CD4-positive, CD25-positive, alpha-beta regulatory T cell (primary cell): ENCODE data around the gene GSTT2B. TPM values are rescaled to one million over a fixed set of nuclear protein-coding genes. Genes with fewer than 3 reads are reported as not detected.
"Not testable (repeated sequence)": the region's sequence is repeated elsewhere in the genome, so short reads cannot be mapped to it uniquely, and the experiment has no call there.

Experiments
- ATAC-seq, 2 donors: fragments of 150-1000 bp; cut with Tn5 transposase; one replicate each; pipeline ENCODE4 v1.10.0; 2021; ENCODE audit warnings: low read depth in 2 of 2, moderate number of reproducible peaks in 2 of 2, moderate library complexity in 1 of 2
- DNase-seq, 3 donors: peaks; one replicate each; pipeline versions ENCODE4 v3.0.0 to v3.0.0-alpha.2; 2012 to 2022; ENCODE audit warnings: mixed read lengths in 1 of 3
- H3K27ac ChIP-seq: one replicate; pipeline ENCODE4 v1.7.0; 2013; ENCODE audit warnings: mild to moderate bottlenecking, low read length; ENCODE audit not compliant: insufficient read depth, poor library complexity, severe bottlenecking
- H3K27me3 ChIP-seq: one replicate; pipeline ENCODE4 v1.7.0; 2013; ENCODE audit warnings: low read length; ENCODE audit not compliant: control insufficient read depth, insufficient read depth
- H3K36me3 ChIP-seq: one replicate; pipeline ENCODE4 v1.7.0; 2013; ENCODE audit warnings: mild to moderate bottlenecking, low read length, moderate library complexity; ENCODE audit not compliant: control insufficient read depth, insufficient read depth
- H3K4me1 ChIP-seq: 2 replicates; pipeline ENCODE4 v1.7.0; 2013; ENCODE audit warnings: mild to moderate bottlenecking, low read length; ENCODE audit not compliant: insufficient read depth, control insufficient read depth, poor library complexity, severe bottlenecking
- H3K4me3 ChIP-seq: one replicate; pipeline ENCODE4 v1.7.0; 2013; ENCODE audit warnings: low read depth, mild to moderate bottlenecking, low read length, moderate library complexity
- H3K9me3 ChIP-seq, 2 experiments: 1 replicate in 1 of 2; 2 replicates in 1 of 2; pipeline ENCODE4 v1.7.0; 2013; ENCODE audit warnings: low read length in 2 of 2, mild to moderate bottlenecking in 1 of 2, moderate library complexity in 1 of 2; ENCODE audit not compliant: control insufficient read depth in 2 of 2
- H3K27ac Mint-ChIP-seq, 3 donors: one replicate each; pipeline ENCODE4 v1.8.0; 2020 to 2022; ENCODE audit warnings: mild to moderate bottlenecking in 3 of 3, mixed read lengths in 3 of 3, moderate library complexity in 2 of 3
- H3K27me3 Mint-ChIP-seq: one replicate; pipeline ENCODE4 v1.8.0; 2022; ENCODE audit warnings: mild to moderate bottlenecking, mixed read lengths
- H3K36me3 Mint-ChIP-seq: one replicate; pipeline ENCODE4 v1.8.0; 2020; ENCODE audit warnings: mixed read lengths
- H3K4me1 Mint-ChIP-seq, 4 donors: one replicate each; pipeline ENCODE4 v1.8.0; 2020 to 2022; ENCODE audit warnings: mixed read lengths in 4 of 4, mild to moderate bottlenecking in 1 of 4
- H3K4me3 Mint-ChIP-seq, 4 donors: one replicate each; pipeline ENCODE4 v1.8.0; 2020 to 2022; ENCODE audit warnings: mild to moderate bottlenecking in 4 of 4, mixed read lengths in 4 of 4, moderate library complexity in 3 of 4
- H3K9me3 Mint-ChIP-seq, 7 donors: one replicate each; pipeline ENCODE4 v1.8.0; 2020 to 2022; ENCODE audit warnings: mixed read lengths in 7 of 7, mild to moderate bottlenecking in 3 of 7, moderate library complexity in 2 of 7
- polyA plus RNA-seq, 4 donors: library from polyadenylated mRNA; unstranded; fragments of 300-500 nt; fragmentation: Illumina TruSeq; gene quantifications; one replicate each; pipeline ENCODE4 v1.2.3, GENCODE V29; 2021
- total RNA-seq: library from RNA; stranded (reverse); gene quantifications from one replicate; pipeline ENCODE4 v1.2.3, GENCODE V29; 2022

Gene GSTT2B
- total RNA-seq (not detected), polyA plus RNA-seq (not detected)

GRCh38 chr22:23961084-23961771 is at the start of gene GSTT2B:
Gene GSTT2B, minus strand, starts transcription at chr22:23961195. Its CDS starts 64 bp downstream, at chr22:23961131.
- not testable (repeated sequence) for DNase-seq, H3K4me3 ChIP-seq, H3K27me3 ChIP-seq, H3K4me1 ChIP-seq, H3K27ac Mint-ChIP-seq, H3K27ac ChIP-seq, H3K36me3 ChIP-seq, H3K4me1 Mint-ChIP-seq, H3K4me3 Mint-ChIP-seq, H3K36me3 Mint-ChIP-seq, ATAC-seq, H3K27me3 Mint-ChIP-seq, H3K9me3 Mint-ChIP-seq, H3K9me3 ChIP-seq

DNA sequence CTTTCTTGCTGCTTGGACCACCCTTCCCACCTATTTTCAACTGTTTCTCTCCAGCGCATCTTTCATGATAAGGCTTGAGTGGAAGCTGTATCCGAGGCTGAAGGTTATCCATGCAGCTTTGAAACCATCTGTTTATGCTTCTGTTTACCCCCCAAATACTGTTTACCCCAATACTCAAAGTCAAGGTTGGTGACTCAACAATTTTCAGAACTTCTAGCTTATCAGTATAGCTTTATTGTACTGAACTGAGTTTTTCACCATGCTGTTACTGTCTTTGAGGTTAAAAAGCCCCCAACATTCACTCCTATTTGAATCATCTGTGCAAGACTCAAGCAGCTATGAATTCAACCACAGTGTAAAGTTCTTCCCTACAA is 49.0 kb upstream of the GSTT2B start:
- Mint-ChIP-seq H3K36me3 (no peaks in the 10 kb centered on the region), H3K4me3 (peak overlapping the region; percentile 40 to 99 (median 90)), H3K27me3 (no peaks in the 10 kb centered on the region), H3K4me1 (peaks cover 10 to 38% (median 19%) of the 10 kb centered on the region in 4 donors), H3K27ac (peak overlapping the region in 2 of 3 donors; percentile 65 to 94), H3K9me3 (peaks cover 0 to 1% (median 0%) of the 10 kb centered on the region in 7 donors)
- no peak for DNase-seq
- H3K27ac ChIP-seq = no peak overlapping the region
- peaks cover 14% of the 10 kb centered on the region for H3K4me1 ChIP-seq
- no peaks in the 10 kb centered on the region for H3K27me3 ChIP-seq
- no peaks in the 10 kb centered on the region for H3K9me3 ChIP-seq
- no peak for ATAC-seq
- no peaks in the 10 kb centered on the region for H3K36me3 ChIP-seq
- H3K4me3 ChIP-seq = no peak overlapping the region

GRCh38 chr22:24009227-24010017 is 48.4 kb upstream of the GSTT2B start:
- peaks cover 8 to 34% (median 16%) of the 10 kb centered on the region in 4 donors for H3K4me1 Mint-ChIP-seq
- Histone ChIP-seq H3K36me3 (no peaks in the 10 kb centered on the region), H3K27ac (no peak overlapping the region), H3K4me1 (peaks cover 14% of the 10 kb centered on the region), H3K4me3 (no peak overlapping the region), H3K27me3 (no peaks in the 10 kb centered on the region), H3K9me3 (no peaks in the 10 kb centered on the region)
- no peaks in the 10 kb centered on the region for H3K36me3 Mint-ChIP-seq
- H3K4me3 Mint-ChIP-seq = peak overlapping the region; percentile 2 to 99 (median 64)
- peaks cover 0 to 1% (median 0%) of the 10 kb centered on the region in 7 donors for H3K9me3 Mint-ChIP-seq
- no peak for ATAC-seq
- no peak for DNase-seq
- H3K27ac Mint-ChIP-seq = peak overlapping the region in 2 of 3 donors; percentile 34 to 94
- no peaks in the 10 kb centered on the region for H3K27me3 Mint-ChIP-seq

GRCh38 chr22:24008381-24009226 is 47.6 kb upstream of the GSTT2B start:
- H3K27me3 Mint-ChIP-seq = no peaks in the 10 kb centered on the region
- no peak overlapping the region for H3K4me3 ChIP-seq
- no peak overlapping the region for H3K27ac ChIP-seq
- peak overlapping the region in 1 of 3 donors; percentile 11 for H3K27ac Mint-ChIP-seq
- ATAC-seq (no peak), DNase-seq (no peak)
- H3K4me1 Mint-ChIP-seq = peaks cover 4 to 28% (median 10%) of the 10 kb centered on the region in 4 donors
- no peaks in the 10 kb centered on the region for H3K36me3 ChIP-seq
- no peaks in the 10 kb centered on the region for H3K36me3 Mint-ChIP-seq
- H3K27me3 ChIP-seq = no peaks in the 10 kb centered on the region
- peaks cover 0 to 1% (median 0%) of the 10 kb centered on the region in 7 donors for H3K9me3 Mint-ChIP-seq
- H3K4me3 Mint-ChIP-seq = peak overlapping the region in 1 of 4 donors; percentile 99
- peaks cover 14% of the 10 kb centered on the region for H3K4me1 ChIP-seq
- H3K9me3 ChIP-seq = no peaks in the 10 kb centered on the region

DNA sequence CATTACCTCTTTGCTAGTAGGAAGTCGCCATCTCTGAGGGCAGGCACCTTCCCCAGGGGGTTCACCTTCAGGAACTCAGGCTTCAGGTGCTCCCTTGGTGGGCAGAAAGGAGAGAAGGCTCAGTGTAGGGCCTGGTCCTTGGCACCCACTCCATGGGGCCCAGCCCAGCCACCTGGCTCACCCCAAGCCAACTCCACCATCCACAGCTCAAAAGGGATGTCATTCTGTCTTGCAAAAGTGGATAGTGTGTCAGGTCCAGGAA is 47.0 kb upstream of the GSTT2B start:
- peaks cover 0 to 1% (median 0%) of the 10 kb centered on the region in 7 donors for H3K9me3 Mint-ChIP-seq
- H3K27me3 ChIP-seq = no peaks in the 10 kb centered on the region
- H3K4me1 Mint-ChIP-seq = peaks cover 4 to 23% (median 6%) of the 10 kb centered on the region in 4 donors
- no peaks in the 10 kb centered on the region for H3K9me3 ChIP-seq
- ATAC-seq (no peak), DNase-seq (no peak)
- H3K4me1 ChIP-seq = peaks cover 14% of the 10 kb centered on the region
- H3K4me3 Mint-ChIP-seq = no peak overlapping the region
- H3K36me3 Mint-ChIP-seq = no peaks in the 10 kb centered on the region
- no peaks in the 10 kb centered on the region for H3K27me3 Mint-ChIP-seq
- H3K27ac Mint-ChIP-seq = no peak overlapping the region
- no peak overlapping the region for H3K27ac ChIP-seq
- H3K36me3 ChIP-seq = no peaks in the 10 kb centered on the region
- H3K4me3 ChIP-seq = no peak overlapping the region

DNA sequence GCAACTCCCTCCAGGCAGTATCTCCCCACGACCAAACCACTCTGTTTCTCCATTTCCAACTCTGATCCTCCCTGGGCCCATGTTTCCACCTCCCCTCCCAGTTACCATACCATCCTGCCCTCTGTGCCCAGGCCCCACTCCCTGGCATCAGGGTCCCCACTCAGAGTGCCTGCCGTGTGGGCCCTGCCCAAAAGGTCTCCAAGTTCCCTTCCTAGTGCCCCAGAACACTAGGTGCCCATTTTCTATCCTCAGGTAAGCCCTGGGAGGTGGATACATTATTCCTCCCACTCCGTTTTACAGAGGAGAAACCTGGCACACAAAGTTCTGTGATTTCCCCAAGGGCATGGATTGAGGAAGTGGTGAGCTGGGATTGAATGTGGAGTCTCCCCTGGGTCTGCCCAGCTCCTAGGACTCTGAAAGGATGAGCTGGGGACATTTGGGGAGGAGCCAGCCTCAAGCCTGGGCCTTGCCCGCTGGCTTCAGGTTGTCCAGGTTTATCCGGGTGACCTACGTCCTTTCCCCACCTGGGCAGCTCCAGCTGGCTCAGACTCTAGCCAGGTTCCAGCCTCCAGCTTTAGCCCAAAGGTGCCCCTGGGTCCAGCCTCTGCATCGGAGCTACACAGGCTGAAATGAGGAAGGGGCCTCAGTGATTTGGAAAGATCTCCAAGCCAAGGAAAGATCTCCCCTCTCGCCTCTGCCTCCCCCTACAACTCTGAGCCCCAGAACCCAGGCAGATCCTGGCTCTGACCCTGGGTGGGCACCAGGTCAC is 46.4 kb upstream of the GSTT2B start:
- peaks cover under 1 to 19% (median 4%) of the 10 kb centered on the region in 4 donors for H3K4me1 Mint-ChIP-seq
- H3K27ac ChIP-seq = no peak overlapping the region
- H3K9me3 Mint-ChIP-seq = peaks cover 0 to 1% (median 0%) of the 10 kb centered on the region in 7 donors
- H3K36me3 Mint-ChIP-seq = no peaks in the 10 kb centered on the region
- H3K27me3 Mint-ChIP-seq = no peaks in the 10 kb centered on the region
- H3K4me3 ChIP-seq = no peak overlapping the region
- no peak for ATAC-seq
- no peaks in the 10 kb centered on the region for H3K27me3 ChIP-seq
- H3K27ac Mint-ChIP-seq = peak overlapping the region in 1 of 3 donors; percentile 9
- peaks cover 12% of the 10 kb centered on the region for H3K4me1 ChIP-seq
- H3K4me3 Mint-ChIP-seq = no peak overlapping the region
- no peaks in the 10 kb centered on the region for H3K9me3 ChIP-seq
- H3K36me3 ChIP-seq = no peaks in the 10 kb centered on the region
- DNase-seq = no peak

- Histone ChIP-seq H3K27ac (no peak overlapping the region), H3K27me3 (no peaks in the 10 kb centered on the region), H3K9me3 (no peaks in the 10 kb centered on the region), H3K4me1 (peaks cover 6% of the 10 kb centered on the region), H3K4me3 (no peak overlapping the region), H3K36me3 (no peaks in the 10 kb centered on the region)
- Mint-ChIP-seq H3K4me3 (no peak overlapping the region), H3K4me1 (peaks cover 0 to 14% (median 1%) of the 10 kb centered on the region in 4 donors), H3K27me3 (peaks cover 3% of the 10 kb centered on the region), H3K9me3 (peaks cover 0 to 1% (median 0%) of the 10 kb centered on the region in 7 donors), H3K27ac (peak overlapping the region in 1 of 3 donors; percentile 9), H3K36me3 (no peaks in the 10 kb centered on the region)
- DNase-seq (no peak), ATAC-seq (no peak)
These were observed 45.9 kb upstream of the GSTT2B start for GRCh38 chr22:24006914-24007214.
